ENCODE results near the gene TRMT11.

Gene TRMT11

DNA sequence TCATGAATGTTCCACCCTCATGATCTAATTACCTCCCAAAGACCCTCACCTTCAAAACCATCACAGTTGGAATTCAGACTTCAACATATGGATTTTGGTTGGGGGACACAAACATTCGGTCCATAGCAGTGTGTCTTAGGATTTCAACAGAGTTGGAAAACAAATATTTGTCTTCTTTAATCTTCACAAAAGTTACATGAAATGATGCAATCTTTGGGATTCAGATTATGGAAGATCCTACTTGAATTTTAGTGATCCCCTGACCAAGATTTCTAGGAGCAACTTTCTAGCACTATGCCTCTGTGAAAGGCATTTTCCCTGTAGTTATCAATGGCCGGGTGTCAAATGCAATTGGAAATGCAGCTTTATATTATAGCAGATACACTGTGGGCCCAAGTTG lies 86.5 kb downstream of the TRMT11 start:
- TF ChIP-seq, protein P1, sequence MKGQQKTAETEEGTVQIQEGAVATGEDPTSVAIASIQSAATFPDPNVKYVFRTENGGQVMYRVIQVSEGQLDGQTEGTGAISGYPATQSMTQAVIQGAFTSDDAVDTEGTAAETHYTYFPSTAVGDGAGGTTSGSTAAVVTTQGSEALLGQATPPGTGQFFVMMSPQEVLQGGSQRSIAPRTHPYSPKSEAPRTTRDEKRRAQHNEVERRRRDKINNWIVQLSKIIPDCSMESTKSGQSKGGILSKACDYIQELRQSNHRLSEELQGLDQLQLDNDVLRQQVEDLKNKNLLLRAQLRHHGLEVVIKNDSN (IDR thresholded peaks at IDR 0.05) = no peak
- TF ChIP-seq TEAD4 (IDR thresholded peaks at IDR 0.05) (no peak), FOXM1 (IDR thresholded peaks at IDR 0.05; ENCODE audit: borderline replicate concordance, low read depth) (no peak), TCF12 (IDR thresholded peaks at IDR 0.05; ENCODE audit: low read depth) (no peak), CEBPB (IDR thresholded peaks at IDR 0.05) (no peak), YY1 (IDR thresholded peaks at IDR 0.05; ENCODE audit: low read depth) (no peak), CREB1 (IDR thresholded peaks at IDR 0.05; ENCODE audit: low read depth) (no peak), EGR1 (IDR thresholded peaks at IDR 0.05) (no peak), NFIC (IDR thresholded peaks at IDR 0.05) (no peak), TAF1 (IDR thresholded peaks at IDR 0.05; ENCODE audit: low read depth) (no peak), RAD21 (IDR thresholded peaks at IDR 0.05; ENCODE audit: low read depth) (no peak), EP300 (IDR thresholded peaks at IDR 0.05; ENCODE audit: borderline replicate concordance) (no peak), ZBTB7A (IDR thresholded peaks at IDR 0.05; ENCODE audit: low read depth) (no peak)
- TF ChIP-seq, protein P2, sequence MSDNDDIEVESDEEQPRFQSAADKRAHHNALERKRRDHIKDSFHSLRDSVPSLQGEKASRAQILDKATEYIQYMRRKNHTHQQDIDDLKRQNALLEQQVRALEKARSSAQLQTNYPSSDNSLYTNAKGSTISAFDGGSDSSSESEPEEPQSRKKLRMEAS (IDR thresholded peaks at IDR 0.05) = no peak
- TF ChIP-seq, protein P3, sequence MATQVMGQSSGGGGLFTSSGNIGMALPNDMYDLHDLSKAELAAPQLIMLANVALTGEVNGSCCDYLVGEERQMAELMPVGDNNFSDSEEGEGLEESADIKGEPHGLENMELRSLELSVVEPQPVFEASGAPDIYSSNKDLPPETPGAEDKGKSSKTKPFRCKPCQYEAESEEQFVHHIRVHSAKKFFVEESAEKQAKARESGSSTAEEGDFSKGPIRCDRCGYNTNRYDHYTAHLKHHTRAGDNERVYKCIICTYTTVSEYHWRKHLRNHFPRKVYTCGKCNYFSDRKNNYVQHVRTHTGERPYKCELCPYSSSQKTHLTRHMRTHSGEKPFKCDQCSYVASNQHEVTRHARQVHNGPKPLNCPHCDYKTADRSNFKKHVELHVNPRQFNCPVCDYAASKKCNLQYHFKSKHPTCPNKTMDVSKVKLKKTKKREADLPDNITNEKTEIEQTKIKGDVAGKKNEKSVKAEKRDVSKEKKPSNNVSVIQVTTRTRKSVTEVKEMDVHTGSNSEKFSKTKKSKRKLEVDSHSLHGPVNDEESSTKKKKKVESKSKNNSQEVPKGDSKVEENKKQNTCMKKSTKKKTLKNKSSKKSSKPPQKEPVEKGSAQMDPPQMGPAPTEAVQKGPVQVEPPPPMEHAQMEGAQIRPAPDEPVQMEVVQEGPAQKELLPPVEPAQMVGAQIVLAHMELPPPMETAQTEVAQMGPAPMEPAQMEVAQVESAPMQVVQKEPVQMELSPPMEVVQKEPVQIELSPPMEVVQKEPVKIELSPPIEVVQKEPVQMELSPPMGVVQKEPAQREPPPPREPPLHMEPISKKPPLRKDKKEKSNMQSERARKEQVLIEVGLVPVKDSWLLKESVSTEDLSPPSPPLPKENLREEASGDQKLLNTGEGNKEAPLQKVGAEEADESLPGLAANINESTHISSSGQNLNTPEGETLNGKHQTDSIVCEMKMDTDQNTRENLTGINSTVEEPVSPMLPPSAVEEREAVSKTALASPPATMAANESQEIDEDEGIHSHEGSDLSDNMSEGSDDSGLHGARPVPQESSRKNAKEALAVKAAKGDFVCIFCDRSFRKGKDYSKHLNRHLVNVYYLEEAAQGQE (IDR thresholded peaks at IDR 0.05; ENCODE audit: low read depth) = no peak

DNA sequence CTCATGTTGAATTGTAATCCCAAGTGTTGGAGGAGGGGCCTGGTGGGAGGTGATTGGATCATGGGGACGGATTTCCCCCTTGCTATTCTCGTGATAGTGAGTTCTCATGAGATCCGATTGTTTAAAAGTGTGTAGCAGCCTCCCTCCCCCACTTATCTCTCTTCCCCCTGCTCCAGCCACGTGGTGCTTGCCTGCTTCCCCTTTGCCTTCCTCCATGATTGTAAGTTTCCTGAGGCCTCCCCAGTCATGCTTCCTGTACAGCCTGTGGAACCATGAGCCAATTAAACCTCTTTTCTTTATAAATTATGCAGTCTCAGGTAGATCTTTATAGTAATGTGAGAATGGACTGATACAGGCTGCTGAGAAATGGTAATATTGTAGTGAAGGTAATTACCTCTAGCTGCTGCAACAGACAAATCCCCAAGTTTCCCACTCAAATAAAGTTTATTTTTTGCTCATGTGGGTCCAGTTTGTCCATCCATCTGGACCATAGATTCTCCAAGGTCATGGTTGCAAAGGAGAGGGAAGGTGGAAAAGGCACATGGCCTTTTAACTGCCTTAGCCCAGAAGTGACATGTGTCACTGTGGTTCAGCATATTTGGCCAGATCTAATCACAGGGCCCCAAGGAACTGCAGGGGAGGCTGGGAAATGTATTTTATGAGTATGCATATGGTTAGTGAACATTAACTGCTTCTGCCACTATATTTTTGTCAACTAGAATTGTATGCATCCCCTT lies 89.2 kb downstream of the TRMT11 start:
- no peak for TF ChIP-seq TCF12 (IDR thresholded peaks at IDR 0.05; ENCODE audit: low read depth)

DNA sequence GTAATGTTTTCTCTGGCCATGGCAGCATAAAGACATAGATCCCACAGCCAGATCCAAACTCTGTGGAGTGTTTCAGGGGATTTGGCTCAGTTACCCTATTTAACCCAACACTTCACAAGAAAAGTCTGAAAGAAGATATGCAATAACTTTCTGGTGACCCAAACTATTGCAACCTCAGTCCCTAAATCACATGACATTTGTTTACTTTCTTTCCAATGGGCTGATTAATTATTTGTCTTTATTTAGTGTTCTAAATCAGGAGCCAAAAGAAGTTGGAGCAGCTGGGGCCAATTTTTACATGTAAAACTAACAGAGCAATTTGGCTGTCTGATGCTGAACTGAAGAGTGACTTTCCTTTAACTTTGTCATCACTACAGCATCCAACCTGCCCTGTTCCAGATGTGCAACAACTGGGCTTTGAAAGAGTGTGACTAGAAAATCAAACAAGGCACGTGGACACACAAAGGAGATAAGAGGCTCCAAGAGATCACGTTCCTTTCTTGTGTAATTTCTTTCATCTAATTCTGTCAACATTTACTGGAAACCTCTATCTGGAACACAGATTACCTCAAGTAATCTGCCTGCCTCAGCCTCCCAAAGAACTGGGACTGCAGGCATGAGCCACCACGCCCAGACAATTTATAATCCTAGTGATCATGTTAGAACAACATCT lies 90.8 kb downstream of the TRMT11 start:
- TF ChIP-seq, protein P3 (IDR thresholded peaks at IDR 0.05; ENCODE audit: low read depth) = no peak
- TF ChIP-seq TAF1 (IDR thresholded peaks at IDR 0.05; ENCODE audit: low read depth) = no peak
- no peak for TF ChIP-seq EP300 (IDR thresholded peaks at IDR 0.05; ENCODE audit: borderline replicate concordance)
- TF ChIP-seq TCF12 (IDR thresholded peaks at IDR 0.05; ENCODE audit: low read depth) = no peak
- no peak for TF ChIP-seq CREB1 (IDR thresholded peaks at IDR 0.05; ENCODE audit: low read depth)
- TF ChIP-seq NFIC (IDR thresholded peaks at IDR 0.05) = no peak
- TF ChIP-seq, protein P1 (IDR thresholded peaks at IDR 0.05) = no peak
- no peak for TF ChIP-seq TEAD4 (IDR thresholded peaks at IDR 0.05)
- TF ChIP-seq CEBPB (IDR thresholded peaks at IDR 0.05) = no peak
- no peak for TF ChIP-seq RAD21 (IDR thresholded peaks at IDR 0.05; ENCODE audit: low read depth)
- TF ChIP-seq, protein P2 (IDR thresholded peaks at IDR 0.05) = no peak
- TF ChIP-seq ZBTB7A (IDR thresholded peaks at IDR 0.05; ENCODE audit: low read depth) = no peak
- no peak for TF ChIP-seq EGR1 (IDR thresholded peaks at IDR 0.05)
- TF ChIP-seq FOXM1 (IDR thresholded peaks at IDR 0.05; ENCODE audit: borderline replicate concordance, low read depth) = no peak
- TF ChIP-seq YY1 (IDR thresholded peaks at IDR 0.05; ENCODE audit: low read depth) = no peak

DNA sequence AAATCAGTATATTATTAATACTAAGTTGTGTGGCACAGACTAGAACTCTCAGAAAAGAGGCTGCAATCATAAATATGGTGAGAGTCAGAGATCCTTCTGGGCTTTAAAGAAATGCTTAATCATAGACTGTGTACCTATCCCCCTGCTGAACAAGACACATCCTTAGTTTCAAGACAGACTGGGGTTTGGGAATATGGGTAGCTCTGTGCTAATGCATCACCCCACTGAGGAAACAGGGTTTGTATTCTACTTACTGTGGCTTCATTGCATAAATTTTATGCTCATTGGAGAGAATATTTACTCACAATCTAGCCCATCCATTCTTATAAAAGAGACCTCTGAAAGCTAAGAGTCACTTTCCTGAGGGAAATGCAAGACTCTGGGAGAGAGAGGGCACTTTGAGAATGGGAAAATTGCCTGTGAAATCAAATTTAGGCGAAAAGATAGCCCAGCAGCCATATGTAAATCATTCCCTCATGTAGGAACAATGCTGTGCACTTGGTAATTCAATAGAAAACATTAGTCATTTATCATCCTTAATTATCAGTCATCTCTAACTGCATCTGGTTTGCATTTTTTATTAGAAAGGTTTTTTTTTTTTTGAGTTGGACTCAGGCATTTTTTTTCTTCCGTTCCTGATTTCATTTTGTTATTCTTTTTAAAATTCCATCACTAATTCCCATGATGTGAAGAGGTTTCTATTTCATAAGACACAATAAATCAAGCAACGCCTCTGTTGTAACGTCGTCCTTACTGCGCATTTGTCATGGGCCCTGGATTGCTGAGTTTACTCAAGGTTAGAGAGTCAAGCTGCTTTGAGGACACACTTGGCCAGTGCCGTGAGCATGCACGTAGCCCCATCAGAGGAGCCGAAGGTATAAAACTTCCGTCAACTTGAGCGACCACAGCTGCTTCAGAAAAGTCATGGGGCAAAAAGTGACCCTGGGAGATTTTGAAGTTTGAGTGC lies 91.8 kb downstream of the TRMT11 start:
- TF ChIP-seq, protein P2 (IDR thresholded peaks at IDR 0.05) = no peak
- TF ChIP-seq TEAD4 (IDR thresholded peaks at IDR 0.05) (no peak), FOXM1 (IDR thresholded peaks at IDR 0.05; ENCODE audit: borderline replicate concordance, low read depth) (no peak), EP300 (IDR thresholded peaks at IDR 0.05; ENCODE audit: borderline replicate concordance) (no peak), NFIC (IDR thresholded peaks at IDR 0.05) (no peak), CREB1 (IDR thresholded peaks at IDR 0.05; ENCODE audit: low read depth) (no peak), RAD21 (IDR thresholded peaks at IDR 0.05; ENCODE audit: low read depth) (no peak)
- TF ChIP-seq, protein P1 (IDR thresholded peaks at IDR 0.05) = no peak
- TF ChIP-seq, protein P3 (IDR thresholded peaks at IDR 0.05; ENCODE audit: low read depth) = no peak

Data from Ishikawa (cell line).